Gastroesophageal sphincter (tissue), 4 donors: Measurements from ENCODE around the gene BCL11A. TPM values are rescaled to one million over a fixed set of nuclear protein-coding genes. Genes with fewer than 3 reads are reported as not detected.

Experiments
- ATAC-seq: fragments of 150-250 bp; one replicate; pipeline ENCODE4 v1.9.1; 2016; ENCODE audit warnings: mild to moderate bottlenecking, moderate library complexity
- H3K27ac ChIP-seq, 4 donors: fragments of 200-600 bp; sonication (generic) in 3 of 4; 1 replicate in 3 of 4; 2 replicates in 1 of 4; pipeline ENCODE4 v1.5.1; 2016 to 2019
- H3K27me3 ChIP-seq: fragments of 200-600 bp; sonication (generic); one replicate; pipeline ENCODE4 v1.5.1; 2019
- H3K36me3 ChIP-seq, 2 donors: fragments of 200-600 bp; sonication (generic); one replicate each; pipeline ENCODE4 v1.5.1; 2019; ENCODE audit warnings: control low read depth in 1 of 2
- H3K4me1 ChIP-seq, 3 donors: fragments of 200-600 bp; sonication (generic); 1 replicate in 2 of 3; 2 replicates in 1 of 3; pipeline ENCODE4 v1.5.1; 2016 to 2019; ENCODE audit warnings: control low read depth in 2 of 3
- H3K4me3 ChIP-seq, 2 donors: fragments of 200-600 bp; sonication (generic); one replicate each; pipeline ENCODE4 v1.5.1; 2019; ENCODE audit warnings: mild to moderate bottlenecking in 1 of 2, moderate library complexity in 1 of 2
- H3K9me3 ChIP-seq, 3 donors: fragments of 200-600 bp; sonication (generic); one replicate each; pipeline ENCODE4 v1.5.1; 2017 to 2019; ENCODE audit warnings: control low read depth in 2 of 3
- EP300 ChIP-seq: sonication (generic); formaldehyde crosslinking; IDR thresholded peaks from one replicate; pipeline ENCODE4 v1.6.1; 2017; ENCODE audit warnings: antibody characterized with exemption, mild to moderate bottlenecking
- POLR2A ChIP-seq, 2 donors: fragments of 450-650 bp; IDR thresholded peaks; one replicate each; pipeline ENCODE4 v1.6.1; 2017; ENCODE audit warnings: antibody characterized with exemption in 2 of 2, mild to moderate bottlenecking in 2 of 2, moderate library complexity in 1 of 2
- POLR2AphosphoS5 ChIP-seq: sonication (generic); formaldehyde crosslinking; IDR thresholded peaks from one replicate; pipeline ENCODE4 v1.6.1; 2017; ENCODE audit warnings: antibody characterized with exemption
- WGBS, 2 donors: methylation state at CpG; one replicate each; pipeline ENCODE4 v1.1.5; 2018; ENCODE audit warnings: low coverage in 1 of 2; 5-methylcytosine and 5-hydroxymethylcytosine counted together
- total RNA-seq, 4 donors: library from RNA; depleted of rRNA; stranded (reverse); fragments of >200 nt; gene quantifications; one replicate each; pipeline ENCODE4 v1.1.0, GENCODE V29; 2016
- TF ChIP-seq, protein P1 (sequence below), 4 experiments: fragments of 200-600 bp in 2 of 4; fragments of 450-650 bp in 2 of 4; sonication (generic) in 1 of 4; IDR thresholded peaks; one replicate each; pipeline ENCODE4 v1.5.1; 2017 to 2019; ENCODE audit warnings: antibody characterized with exemption in 4 of 4, mild to moderate bottlenecking in 2 of 4, moderate library complexity in 2 of 4

BCL11A gene
- total RNA-seq, 4 donors from 2014 or later: 3.6 to 10.6 (median 8.1) TPM

DNA sequence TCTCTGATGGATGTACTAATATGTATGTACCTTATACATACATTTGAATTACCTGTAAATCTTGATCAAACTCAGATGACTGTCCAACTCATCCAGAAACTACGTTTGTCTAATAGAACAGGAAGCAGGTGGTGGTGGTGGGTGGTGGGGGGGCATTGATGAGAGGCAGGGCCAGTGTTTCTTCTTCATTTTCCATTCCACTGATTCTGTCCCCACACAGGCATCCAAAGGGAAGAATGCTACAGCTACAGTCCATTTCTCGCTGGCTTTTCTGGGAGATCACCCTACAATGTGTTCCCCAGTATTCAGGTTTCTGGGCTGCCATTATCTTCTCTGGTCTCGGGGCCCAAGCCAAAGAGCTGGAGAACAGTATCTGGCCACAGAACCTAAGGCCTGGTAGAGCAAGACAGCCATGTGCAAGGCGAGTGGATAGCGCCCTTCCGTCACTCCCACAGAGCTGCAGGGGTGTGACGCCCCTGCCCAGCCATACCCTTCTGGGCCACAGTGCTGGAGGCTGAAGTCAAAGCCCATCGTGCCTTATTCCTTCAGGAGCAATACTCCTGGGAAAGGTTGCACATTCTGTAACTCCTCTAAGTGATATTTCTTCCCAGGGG is 54.5 kb downstream of the BCL11A start:
- no peak overlapping the region for H3K27ac ChIP-seq
- 80 to 100% methylated on average over 1 to 2 of the region's 8 CpGs for WGBS, 2 donors
- peaks cover 6% of the 10 kb centered on the region for H3K27me3 ChIP-seq
- no peaks in the 10 kb centered on the region for H3K4me1 ChIP-seq
- H3K9me3 ChIP-seq: no peaks in the 10 kb centered on the region
- no peaks in the 10 kb centered on the region for H3K36me3 ChIP-seq
- TF ChIP-seq, protein P1, sequence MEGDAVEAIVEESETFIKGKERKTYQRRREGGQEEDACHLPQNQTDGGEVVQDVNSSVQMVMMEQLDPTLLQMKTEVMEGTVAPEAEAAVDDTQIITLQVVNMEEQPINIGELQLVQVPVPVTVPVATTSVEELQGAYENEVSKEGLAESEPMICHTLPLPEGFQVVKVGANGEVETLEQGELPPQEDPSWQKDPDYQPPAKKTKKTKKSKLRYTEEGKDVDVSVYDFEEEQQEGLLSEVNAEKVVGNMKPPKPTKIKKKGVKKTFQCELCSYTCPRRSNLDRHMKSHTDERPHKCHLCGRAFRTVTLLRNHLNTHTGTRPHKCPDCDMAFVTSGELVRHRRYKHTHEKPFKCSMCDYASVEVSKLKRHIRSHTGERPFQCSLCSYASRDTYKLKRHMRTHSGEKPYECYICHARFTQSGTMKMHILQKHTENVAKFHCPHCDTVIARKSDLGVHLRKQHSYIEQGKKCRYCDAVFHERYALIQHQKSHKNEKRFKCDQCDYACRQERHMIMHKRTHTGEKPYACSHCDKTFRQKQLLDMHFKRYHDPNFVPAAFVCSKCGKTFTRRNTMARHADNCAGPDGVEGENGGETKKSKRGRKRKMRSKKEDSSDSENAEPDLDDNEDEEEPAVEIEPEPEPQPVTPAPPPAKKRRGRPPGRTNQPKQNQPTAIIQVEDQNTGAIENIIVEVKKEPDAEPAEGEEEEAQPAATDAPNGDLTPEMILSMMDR (IDR thresholded peaks at IDR 0.05): no peak
- TF ChIP-seq POLR2A (IDR thresholded peaks at IDR 0.05) (no peak), POLR2AphosphoS5 (no peak), EP300 (no peak)
- ATAC-seq: no peak
- no peak overlapping the region for H3K4me3 ChIP-seq

DNA sequence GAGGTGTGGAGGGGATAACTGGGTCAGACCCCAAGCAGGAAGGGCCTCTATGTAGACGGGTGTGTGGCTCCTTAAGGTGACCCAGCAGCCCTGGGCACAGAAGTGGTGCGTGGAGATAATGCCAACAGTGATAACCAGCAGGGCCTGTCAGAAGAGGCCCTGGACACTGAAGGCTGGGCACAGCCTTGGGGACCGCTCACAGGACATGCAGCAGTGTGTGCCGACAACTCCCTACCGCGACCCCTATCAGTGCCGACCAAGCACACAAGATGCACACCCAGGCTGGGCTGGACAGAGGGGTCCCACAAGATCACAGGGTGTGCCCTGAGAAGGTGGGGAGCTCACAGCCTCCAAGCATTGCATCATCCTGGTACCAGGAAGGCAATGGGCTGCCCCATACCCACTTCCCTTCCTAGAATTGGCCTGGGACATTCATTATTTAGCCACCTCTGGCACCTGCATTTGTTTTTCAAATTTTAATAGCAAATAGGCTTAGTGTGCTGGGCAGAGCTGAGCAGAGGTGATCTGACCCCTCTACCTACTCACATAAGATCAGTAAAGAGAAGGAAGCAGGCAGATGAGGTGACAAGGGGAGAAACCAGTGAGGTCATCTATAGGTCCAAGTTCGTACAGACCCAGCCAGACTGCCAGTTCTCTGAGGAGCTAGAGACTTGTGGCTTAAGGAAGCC is 55.2 kb downstream of the BCL11A start:
- H3K4me1 ChIP-seq: no peaks in the 10 kb centered on the region
- WGBS, 2 donors: 80 to 85% methylated on average over 2 of the region's 8 CpGs
- no peaks in the 10 kb centered on the region for H3K9me3 ChIP-seq
- no peak for ATAC-seq
- peaks cover 6% of the 10 kb centered on the region for H3K27me3 ChIP-seq
- TF ChIP-seq POLR2AphosphoS5 (no peak), POLR2A (IDR thresholded peaks at IDR 0.05) (no peak)
- TF ChIP-seq, protein P1 (IDR thresholded peaks at IDR 0.05): no peak
- H3K36me3 ChIP-seq: no peaks in the 10 kb centered on the region
- no peak overlapping the region for H3K4me3 ChIP-seq
- no peak overlapping the region for H3K27ac ChIP-seq

DNA sequence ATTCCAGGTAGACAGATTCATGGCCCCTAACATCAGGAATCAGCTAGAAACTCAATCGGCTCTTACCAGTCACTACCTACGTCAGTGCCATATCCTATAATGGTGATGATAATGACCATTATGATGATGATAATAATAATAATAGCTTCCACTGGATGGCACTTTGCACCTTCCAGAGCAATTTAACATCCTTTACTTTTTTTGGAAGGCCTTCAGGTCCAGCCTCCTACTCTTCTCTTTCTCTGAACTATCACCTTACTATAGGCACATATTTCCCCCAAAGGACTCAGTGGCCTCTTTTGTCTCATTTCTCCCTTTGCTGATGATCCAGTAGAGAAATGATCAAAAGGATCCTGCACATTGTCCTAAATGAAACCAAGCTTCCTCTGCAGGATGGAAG is 56.0 kb downstream of the BCL11A start:
- Histone ChIP-seq H3K27me3 (peaks cover 6% of the 10 kb centered on the region), H3K27ac (no peak overlapping the region), H3K36me3 (no peaks in the 10 kb centered on the region), H3K4me1 (no peaks in the 10 kb centered on the region), H3K9me3 (no peaks in the 10 kb centered on the region), H3K4me3 (no peak overlapping the region)
- TF ChIP-seq POLR2AphosphoS5: no peak
- TF ChIP-seq, protein P1 (IDR thresholded peaks at IDR 0.05): no peak
- no peak for TF ChIP-seq EP300
- no peak for TF ChIP-seq POLR2A (IDR thresholded peaks at IDR 0.05)
- 43 to 84% methylated on average over 1 to 2 of the region's 2 CpGs for WGBS, 2 donors
- no peak for ATAC-seq

DNA sequence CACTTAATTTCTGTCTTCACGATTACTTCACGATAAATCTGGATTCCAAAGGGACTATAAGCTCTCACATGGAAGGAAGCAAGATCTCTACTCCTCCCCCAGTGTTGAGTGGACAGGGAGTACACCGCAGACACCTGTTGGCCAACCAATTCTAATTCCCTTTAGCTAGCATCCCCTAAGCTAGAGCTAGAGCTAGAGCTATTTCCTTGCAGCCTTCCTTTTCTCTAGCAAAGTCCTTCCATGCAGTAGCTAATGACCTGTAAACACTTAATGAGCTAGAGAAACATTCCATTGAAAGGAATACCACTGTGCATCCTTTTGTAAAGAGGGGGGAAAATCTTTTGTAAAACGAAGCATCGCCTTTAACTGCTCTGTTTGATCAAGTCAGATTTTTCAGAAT is 56.5 kb downstream of the BCL11A start:
- Histone ChIP-seq H3K4me1 (no peaks in the 10 kb centered on the region), H3K9me3 (no peaks in the 10 kb centered on the region), H3K27me3 (peaks cover 6% of the 10 kb centered on the region), H3K36me3 (no peaks in the 10 kb centered on the region), H3K27ac (no peak overlapping the region), H3K4me3 (no peak overlapping the region)
- ATAC-seq: no peak
- TF ChIP-seq, protein P1 (IDR thresholded peaks at IDR 0.05): no peak
- TF ChIP-seq POLR2AphosphoS5 (no peak), POLR2A (IDR thresholded peaks at IDR 0.05) (no peak), EP300 (no peak)
- 85 to 87% methylated on average over 4 to 5 of the region's 5 CpGs for WGBS, 2 donors

DNA sequence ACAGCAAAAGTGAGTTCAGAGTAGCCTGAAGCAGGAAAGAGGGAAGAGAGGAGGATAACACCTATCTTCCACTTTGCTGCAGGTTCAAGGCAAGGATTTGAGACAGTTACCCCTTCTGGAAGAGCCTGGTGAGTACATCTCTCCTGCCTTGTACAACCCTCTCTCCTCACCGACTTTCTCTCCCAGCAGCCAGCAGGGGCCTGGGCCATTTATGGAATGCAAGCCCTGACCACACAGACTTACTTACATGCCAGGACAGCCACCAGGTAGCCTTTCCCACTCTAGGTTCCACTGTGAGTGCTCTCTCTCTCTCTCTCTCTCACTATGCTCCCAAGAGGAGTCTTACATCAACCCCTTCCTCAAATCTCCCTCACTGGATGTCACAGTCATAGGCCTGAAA is 57.0 kb downstream of the BCL11A start:
- 80% methylated on average over 1 of the region's 1 CpG; no CpG with 5 or more reads in 1 of the 2 donors for WGBS, 2 donors
- Histone ChIP-seq H3K36me3 (no peaks in the 10 kb centered on the region), H3K27me3 (peaks cover 6% of the 10 kb centered on the region), H3K9me3 (no peaks in the 10 kb centered on the region), H3K27ac (no peak overlapping the region), H3K4me1 (no peaks in the 10 kb centered on the region), H3K4me3 (no peak overlapping the region)
- no peak for ATAC-seq
- TF ChIP-seq POLR2A (IDR thresholded peaks at IDR 0.05): no peak
